Measurements from ENCODE around the gene PARD3B.

Gene PARD3B

DNA sequence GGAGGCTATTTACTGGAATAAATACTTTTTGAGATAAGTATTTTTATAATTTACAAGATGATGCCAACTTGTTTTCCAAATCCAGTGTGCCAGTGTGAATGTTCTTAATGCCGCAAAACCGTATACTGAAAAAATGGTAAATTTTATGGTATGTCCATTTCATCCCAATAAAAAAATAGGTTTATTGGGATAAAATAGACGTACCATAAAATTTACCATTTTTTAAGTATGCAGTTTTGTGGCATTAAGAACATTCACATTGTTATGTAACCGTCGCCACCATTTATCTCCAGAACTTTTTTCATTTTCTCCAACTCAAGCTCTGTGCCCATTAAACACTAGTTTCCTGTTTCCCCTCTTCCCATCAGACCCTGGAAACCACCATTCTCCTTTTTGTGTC lies 167.9 kb downstream of the PARD3B start:
- no peak for DNase-seq

GRCh38 chr2:204715361-204715760 lies 170.1 kb downstream of the PARD3B start:
- no peak for DNase-seq

- DNase-seq = no peak
These were observed 172.3 kb downstream of the PARD3B start for GRCh38 chr2:204717591-204717990.

GRCh38 chr2:204718607-204719006 lies 173.3 kb downstream of the PARD3B start:
- DNase-seq = no peak

GRCh38 chr2:204720874-204721273 lies 175.6 kb downstream of the PARD3B start:
- no peak for DNase-seq

GRCh38 chr2:204722207-204722606 lies 176.9 kb downstream of the PARD3B start:
- DNase-seq = no peak

DNA sequence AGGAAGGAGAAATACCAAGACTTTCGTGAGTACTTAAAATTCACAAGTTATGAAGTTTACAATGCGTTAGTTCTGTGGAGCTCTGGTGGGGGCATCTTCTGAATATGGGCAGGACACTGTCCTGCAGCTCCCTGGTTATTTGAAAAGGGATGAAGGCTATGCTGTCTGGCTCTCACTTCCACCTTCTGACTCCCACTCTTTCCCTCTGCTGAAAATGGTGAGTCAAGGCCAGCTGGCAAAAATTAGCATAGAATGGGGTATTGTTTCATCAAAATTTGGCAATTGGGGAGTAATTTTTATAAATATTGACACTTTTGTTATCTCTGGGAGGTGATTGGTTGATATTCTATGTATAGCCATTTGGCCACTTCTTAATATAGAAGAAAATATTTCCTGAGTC lies 177.4 kb downstream of the PARD3B start:
- DNase-seq = no peak

GRCh38 chr2:204725693-204726360 lies 180.6 kb downstream of the PARD3B start:
- no peak for DNase-seq

GRCh38 chr2:204726831-204727230 lies 181.6 kb downstream of the PARD3B start:
- no peak for DNase-seq

DNA sequence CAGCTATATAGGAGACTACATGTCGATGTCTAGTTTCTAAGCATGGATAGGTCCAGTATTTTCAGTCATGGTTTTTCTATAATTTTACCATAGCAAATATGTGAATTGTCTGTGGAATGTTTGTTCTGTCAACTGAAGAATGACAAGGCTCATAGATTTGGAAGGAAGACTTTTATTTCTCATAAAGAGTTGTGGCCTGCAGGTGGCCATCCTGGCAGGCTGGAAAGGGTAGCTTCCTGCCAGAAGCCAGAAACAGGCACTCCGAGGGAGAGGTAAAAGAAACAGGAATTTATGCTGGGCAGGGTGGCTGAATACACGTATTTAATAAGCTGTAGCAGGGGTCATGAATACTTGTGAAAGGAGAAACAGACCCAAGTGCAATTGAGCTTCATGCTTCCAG lies 182.1 kb downstream of the PARD3B start:
- DNase-seq = no peak

- DNase-seq = no peak
These were observed 185.3 kb downstream of the PARD3B start for GRCh38 chr2:204730603-204731002.

GRCh38 chr2:204732019-204732418 lies 186.7 kb downstream of the PARD3B start:
- no peak for DNase-seq

- no peak for DNase-seq
These were observed 192.0 kb downstream of the PARD3B start for GRCh38 chr2:204737296-204737695.

- no peak for DNase-seq
These were observed 193.4 kb downstream of the PARD3B start for GRCh38 chr2:204738721-204739120.

DNA sequence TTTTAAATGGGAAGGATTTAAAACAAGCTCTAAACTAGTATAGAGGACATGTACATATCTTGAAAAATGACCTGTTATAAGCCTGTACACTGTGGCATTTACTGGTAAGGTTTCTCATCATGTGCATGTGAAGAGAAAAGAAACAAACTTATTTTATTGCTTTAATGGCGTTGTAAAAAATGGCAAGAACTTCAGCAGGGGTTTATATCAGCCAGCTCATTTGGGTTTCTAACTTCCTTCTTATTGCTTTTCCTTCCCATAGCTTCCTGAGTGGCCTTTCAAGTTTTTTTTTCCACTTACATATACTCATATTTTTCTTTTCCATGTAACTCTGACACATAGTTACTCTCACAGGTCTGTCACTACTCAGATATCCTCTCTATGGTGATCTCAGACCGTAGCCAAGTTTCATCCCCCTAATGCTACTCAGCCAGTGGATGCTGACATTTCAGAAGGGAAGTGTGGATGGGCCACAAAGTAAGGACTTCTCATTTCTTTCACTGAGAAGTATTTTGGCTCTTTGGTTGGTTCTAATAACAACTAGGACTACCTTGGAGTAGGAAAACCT lies 198.2 kb downstream of the PARD3B start:
- DNase-seq = no peak

GRCh38 chr2:204744506-204744905 lies 199.2 kb downstream of the PARD3B start:
- no peak for DNase-seq

- no peak for DNase-seq
These were observed 203.0 kb downstream of the PARD3B start for GRCh38 chr2:204748286-204748685.

DNA sequence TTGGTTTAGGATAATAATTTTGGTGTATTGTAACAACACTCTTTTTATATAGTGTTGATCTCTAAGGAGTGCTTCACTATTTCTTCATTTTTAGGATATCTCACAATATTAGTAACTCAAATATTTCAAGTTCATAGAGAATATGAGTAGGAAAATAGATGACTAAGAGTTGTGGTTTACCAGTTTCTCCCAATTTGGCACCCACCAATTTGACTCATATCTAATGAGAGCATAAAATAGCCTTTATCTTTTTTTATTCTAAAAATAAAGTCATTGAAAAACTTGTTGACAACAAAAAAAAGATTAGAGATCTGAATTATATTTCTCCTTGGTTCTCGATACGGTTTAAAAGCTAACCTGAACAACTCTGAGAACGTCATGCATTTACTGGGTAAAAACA lies 204.0 kb downstream of the PARD3B start:
- no peak for DNase-seq

DNA sequence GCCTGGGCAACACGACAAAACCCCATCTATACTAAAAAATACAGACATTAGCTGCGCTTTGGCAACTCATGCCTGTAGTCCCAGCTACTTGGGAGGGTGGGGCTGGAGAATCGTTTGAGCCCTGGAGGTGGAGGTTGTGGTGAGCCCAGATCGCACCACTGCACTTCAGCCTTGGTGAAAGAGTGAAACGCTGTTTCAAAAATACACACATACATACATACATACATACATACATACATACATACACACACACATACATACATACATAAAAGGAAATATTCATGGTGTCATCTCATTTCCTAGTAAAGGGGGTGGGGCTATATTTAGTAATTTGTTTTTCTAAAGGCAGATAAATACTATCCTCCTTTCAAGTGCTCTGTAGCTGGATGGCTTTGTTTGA lies 205.1 kb downstream of the PARD3B start:
- no peak for DNase-seq

DNA sequence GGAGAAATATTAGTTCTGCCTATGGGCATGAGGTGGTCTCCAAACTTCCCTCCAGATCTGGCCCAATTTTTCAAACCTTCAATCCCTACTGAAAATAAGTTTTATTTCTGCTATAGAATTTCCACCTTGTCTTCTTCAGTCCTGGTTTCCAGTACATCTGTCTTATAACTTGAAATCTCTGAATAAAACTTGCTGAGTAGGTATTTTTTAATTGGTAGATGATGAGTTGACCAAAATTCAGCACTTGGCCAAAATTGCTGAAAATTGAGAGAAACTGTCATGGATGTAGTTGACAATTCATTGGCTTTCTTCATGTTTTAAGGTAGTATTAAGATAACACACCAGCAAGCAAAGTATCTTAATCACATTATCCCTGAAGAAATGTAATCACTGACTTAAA lies 206.2 kb downstream of the PARD3B start:
- no peak for DNase-seq

DNA sequence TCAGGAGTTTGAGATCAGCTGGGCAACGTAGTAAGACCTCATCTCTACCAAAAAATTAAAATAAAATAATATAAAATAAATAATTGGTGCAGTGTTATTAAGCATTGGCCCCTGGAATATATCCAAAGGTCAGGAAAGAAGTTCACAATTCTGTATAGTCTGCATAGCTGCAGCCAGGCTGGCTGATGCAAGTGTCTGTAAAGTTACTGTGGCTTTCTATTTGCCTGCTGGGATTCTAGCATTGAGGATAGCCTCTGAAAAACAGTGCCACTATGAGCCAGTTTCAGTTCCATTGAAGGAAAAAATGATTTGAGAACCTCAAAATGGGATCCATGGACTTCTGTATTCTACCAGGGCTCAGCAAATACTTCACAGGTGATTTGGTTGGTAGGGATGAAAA lies 208.6 kb downstream of the PARD3B start:
- no peak for DNase-seq

GRCh38 chr2:204754898-204755297 lies 209.6 kb downstream of the PARD3B start:
- no peak for DNase-seq

DNA sequence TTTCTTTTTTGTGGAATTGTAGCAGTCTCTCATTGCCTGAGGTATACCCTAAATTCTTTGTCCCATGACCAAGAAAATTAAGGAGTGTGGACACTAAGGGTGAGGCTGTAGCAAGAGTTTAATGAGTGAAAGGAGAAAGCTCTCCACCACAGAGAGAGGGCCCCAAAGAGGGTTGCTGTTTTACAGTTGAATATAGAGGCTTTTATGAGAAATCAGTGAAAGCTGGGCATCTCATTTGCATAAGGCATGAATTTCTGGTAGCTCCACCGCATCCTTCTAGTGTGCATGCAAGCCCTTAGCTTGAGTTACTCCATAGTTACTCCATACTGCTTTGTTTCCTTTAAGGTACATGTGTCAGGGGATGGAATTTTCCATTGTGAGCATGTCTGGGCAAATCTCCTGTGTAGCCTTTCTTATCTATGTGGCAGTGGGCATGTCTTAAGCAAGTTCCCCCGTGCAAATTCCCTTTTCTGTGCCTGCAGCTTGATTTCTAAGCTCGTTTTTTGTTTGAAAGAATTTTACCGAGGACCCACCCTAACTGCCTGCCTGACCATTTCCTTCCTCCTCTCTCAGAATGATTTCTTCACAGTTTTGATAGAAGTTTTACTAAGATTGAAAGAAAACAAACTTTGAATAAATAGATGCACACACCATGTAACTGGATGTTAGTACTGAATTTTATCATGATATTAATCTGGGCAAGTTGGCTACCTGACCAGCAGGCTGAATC lies 218.9 kb downstream of the PARD3B start:
- DNase-seq = no peak

DNA sequence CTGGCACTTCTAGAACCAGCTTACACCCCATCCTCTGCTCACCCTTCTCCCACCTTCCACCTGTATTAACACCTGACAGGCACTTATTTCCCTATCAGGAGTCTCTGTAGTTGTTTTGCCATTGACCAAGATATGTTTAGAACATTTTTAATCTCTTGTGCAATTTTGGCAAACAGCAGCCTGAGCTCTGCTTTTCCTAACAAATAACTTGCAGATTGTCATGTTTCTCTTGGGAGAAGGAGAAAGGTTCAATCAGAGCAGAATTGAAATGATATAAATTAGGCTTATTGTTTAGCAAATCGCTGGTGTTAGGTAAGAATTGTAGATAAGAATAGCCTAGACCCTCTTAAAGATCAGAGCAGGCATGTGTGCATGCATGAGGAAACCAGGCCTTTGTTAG lies 225.5 kb downstream of the PARD3B start:
- DNase-seq = no peak

DNA sequence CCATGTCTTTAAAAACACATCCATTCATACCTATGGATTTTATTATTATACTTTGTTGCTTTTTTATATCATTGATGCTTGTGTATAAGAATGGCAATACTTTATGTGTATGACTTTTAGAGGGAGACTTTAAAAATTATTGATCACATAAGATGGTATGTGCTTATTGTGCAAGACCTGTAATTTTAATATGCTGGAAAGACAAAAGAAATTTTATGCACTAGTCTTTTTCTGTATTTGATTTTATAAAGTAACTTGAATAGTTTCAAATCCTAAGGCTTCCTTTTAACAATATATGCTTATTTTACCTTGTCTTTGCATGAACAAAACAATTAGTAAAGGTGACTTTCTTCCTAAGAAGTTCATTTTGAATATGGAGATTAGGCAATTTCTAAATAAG lies 226.4 kb downstream of the PARD3B start:
- no peak for DNase-seq
